HG02840 (cell line): Measurements from ENCODE around the gene ZNF792.
"Not testable (repeated sequence)": the region's sequence is repeated elsewhere in the genome, so short reads cannot be mapped to it uniquely, and the experiment has no call there.

Source experiments
- ATAC-seq: cut with Tn5 transposase; IDR thresholded peaks from one replicate; pipeline ENCODE4 v1.9.1; 2021; ENCODE audit warnings: mild to moderate bottlenecking, moderate library complexity, moderate number of reproducible peaks; ENCODE audit not compliant: unreplicated experiment, low FRiP score

Gene ZNF792

GRCh38 chr19:34932494-34932893 lies 31.5 kb downstream of the ZNF792 start:
- no peak for ATAC-seq

DNA sequence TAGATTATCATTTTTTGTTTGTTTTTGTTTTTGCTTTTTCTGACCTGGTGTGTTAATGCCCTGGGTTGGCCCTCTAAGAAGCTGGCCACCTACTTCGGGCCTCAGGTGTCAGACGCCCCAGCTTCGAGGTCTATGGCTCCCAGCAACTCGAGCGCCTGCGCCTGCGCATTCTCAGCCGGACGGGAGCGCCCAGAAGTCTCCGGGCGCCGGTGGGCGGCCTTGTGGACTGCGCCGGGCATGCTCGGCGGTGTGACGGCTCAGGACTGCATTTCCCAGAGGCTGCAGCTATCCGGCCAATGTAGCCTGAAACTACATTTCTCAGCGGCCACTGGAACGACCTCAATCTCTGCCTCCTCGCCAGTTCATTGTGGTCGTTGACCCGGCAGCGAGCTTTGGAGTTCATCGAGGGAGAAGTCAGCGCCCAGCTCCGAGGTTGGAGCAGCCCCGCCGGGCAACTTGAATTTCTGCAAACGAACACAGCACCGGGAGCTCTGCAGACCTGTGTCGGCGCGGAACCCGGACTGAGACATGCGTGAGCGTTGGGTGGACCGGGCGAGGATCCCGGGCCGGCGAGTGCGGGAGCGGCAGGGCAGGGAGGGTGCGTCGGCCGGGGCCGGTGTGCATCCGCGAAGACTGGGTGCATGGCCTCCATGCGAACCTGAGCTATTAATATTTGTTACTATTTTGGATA lies 37.2 kb downstream of the ZNF792 start, which contains the start of gene ZNF30:
Gene ZNF30, plus strand, starts transcription at position 219 of the 691 bp plus-strand sequence. CDS start 3,045 bp downstream, outside the sequence.
- peak; percentile 75 for ATAC-seq

- ATAC-seq: no peak
These were observed 37.7 kb downstream of the ZNF792 start for GRCh38 chr19:34926361-34926684.

DNA sequence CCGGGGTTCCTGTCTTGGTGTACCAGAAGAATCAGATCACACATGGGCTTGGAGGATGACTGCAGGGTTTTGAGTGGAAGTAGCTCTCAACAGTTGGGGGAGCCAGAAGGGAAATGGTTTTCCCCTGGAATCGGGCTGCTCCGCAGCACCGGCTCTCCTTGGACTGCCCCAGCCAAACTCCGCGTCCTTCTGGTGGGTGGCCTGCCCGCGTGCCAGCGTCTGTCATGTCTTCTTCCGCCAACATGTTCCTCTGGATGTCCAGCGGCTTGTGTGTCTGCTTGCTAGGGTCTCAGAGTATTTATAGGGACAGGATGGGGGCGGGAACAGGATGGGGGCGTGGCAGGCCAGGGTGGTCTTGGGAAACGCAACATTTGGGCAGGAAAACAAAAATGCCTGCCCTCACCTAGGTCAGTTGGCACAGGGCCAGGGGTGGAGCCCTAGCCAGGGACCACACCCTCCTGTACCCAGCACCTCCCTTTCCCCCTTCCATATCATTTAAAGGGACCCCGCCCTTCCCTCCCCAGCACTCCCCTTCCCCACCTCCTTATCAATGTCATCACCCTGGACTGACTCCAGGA lies 38.7 kb downstream of the ZNF792 start:
- no peak for ATAC-seq

DNA sequence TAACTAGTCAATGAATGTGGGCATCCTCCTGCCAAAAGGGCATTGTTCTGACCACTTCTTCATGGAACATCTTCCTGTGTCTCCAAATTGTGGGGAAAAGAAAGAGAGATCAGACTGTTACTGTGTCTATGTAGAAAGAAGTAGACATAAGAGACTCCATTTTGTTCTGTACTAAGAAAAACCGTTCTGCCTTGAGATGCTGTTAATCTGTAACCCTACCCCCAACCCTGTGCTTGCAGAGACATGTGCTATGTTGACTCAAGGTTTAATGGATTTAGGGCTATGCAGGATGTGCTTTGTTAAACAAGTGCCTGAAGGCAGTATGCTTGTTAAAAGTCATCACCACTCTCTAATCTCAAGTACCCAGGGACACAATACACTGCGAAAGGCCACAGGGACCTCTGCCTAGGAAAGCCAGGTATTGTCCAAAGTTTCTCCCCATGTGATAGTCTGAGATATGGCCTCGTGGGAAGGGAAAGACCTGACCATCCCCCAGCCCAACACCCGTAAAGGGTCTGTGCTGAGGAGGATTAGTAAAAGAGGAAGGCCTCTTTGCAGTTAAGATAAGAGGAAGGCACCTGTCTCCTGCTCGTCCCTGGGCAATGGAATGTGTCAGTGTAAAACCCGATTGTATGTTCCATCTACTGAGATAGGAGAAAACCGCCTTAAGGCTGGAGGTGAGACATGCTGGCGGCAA lies 43.8 kb downstream of the ZNF792 start:
- ATAC-seq: not testable (repeated sequence)

- ATAC-seq: no peak
These were observed 45.8 kb downstream of the ZNF792 start for GRCh38 chr19:34918190-34918589.

DNA sequence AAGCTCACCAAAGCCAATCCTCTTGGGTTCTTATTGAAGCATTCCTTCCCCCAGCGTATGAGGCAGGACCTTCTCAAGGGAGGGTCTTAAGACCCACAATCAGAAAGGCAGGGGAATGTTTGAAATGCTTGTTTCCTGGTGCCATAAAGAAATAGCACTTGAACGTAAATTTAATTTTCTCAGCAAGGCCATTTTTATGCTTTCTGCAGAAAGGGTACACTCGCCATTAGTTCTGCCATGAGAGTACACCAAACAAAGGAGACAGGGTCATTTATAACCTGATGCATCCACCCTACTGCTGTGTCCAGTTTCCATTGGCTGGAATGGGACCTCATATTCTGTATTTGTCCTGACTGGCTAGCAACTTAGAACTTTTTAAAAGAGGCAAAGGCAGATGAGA lies 46.9 kb downstream of the ZNF792 start:
- not testable (repeated sequence) for ATAC-seq

GRCh38 chr19:34910770-34911169 lies 53.3 kb downstream of the ZNF792 start:
- no peak for ATAC-seq
